ENCODE results near the gene RRN3. TPM values are rescaled to one million over a fixed set of nuclear protein-coding genes. Genes with fewer than 3 reads are reported as not detected.

The RRN3 gene
- total and polyA plus RNA-seq, 9 of the 15 experiments (the other 6 are each of a cell fraction or from before 2014, with no cell fraction given), result 22.2 to 49.5 (median 28.4) TPM

DNA sequence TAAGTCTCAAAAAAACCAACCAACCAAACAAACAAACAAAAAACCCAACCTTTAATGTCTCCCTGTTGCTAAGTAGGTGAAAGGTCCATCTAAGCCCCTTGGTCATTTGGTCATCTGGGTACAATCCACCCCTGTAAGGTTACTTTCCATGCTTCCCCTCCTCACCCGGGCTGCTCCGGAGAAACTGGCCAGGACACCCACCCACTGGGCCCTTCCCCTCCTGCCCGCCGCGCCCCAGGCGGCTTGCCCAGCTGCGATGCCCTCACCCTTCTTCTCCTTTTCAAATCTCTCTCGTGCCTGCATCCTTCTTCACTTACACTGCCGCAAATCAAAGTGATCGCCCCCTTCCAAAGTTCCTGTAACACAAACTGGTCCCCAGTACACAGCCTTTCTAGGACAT, 40.2 kb downstream of the RRN3 start:
- Histone ChIP-seq H3K9me3 (replicated peaks; ENCODE audit: control insufficient read depth, insufficient read depth, low read depth, low read length) (peaks cover 5% of the 10 kb centered on the region; the same call in 1 of the 2 replicates), H3K27me3 (ENCODE audit: control insufficient read depth in 2 of 2, insufficient read depth in 2 of 2, low read length in 2 of 2) (no peaks in the 10 kb centered on the region), H3K4me3 (no peak overlapping the region), H3K4me2 (ENCODE audit: insufficient read depth, low read length) (no peak overlapping the region), H3K9me1 (ENCODE audit: control insufficient read depth, insufficient read depth, low read length) (no peaks in the 10 kb centered on the region), H2AFZ (ENCODE audit: low read depth, low read length) (no peak overlapping the region), H3K36me3 (ENCODE audit: control insufficient read depth, insufficient read depth, low read length) (peaks cover 3% of the 10 kb centered on the region; the same call in 1 of the 3 replicates), H4K20me1 (replicated peaks; ENCODE audit: control insufficient read depth, insufficient read depth, low read length) (no peaks in the 10 kb centered on the region), H3K27ac (ENCODE audit: extremely low read depth, low read depth, low read length) (no peak overlapping the region), H3K79me2 (ENCODE audit: control insufficient read depth, insufficient read depth, low read length) (peaks cover 11% of the 10 kb centered on the region; the same call in 1 of the 3 replicates), H3K9ac (ENCODE audit: insufficient read depth in 1 of 2, low read depth in 2 of 2, low read length in 2 of 2) (no peak overlapping the region), H3K4me1 (replicated peaks in 1 of 2; ENCODE audit: control insufficient read depth in 2 of 2, insufficient read depth in 2 of 2, low read length in 2 of 2) (peaks cover 2 to 20% of the 10 kb centered on the region in 2 experiments; a peak in 3 of 5 replicates)
- DNase-seq (ENCODE audit: extremely low read depth in 1 of 4, low spot score in 3 of 4) (no peak), ATAC-seq (no peak), FAIRE-seq (no peak)
- CTCF ChIA-PET (ENCODE audit: low intra/inter-chr PET ratio), result no interaction called here
- WGBS (ENCODE audit: insufficient coverage, low coverage, missing lambda C conversion rate), result 88% methylated on average over 5 of the region's 10 CpGs
- intact Hi-C loops (cut with micrococcal nuclease), result no loop called here
- in situ Hi-C loops (cut with MboI), result loop anchor here (25.0 kb wide), 1 partner anchor 167 kb away; no protein-coding TSS in a partner anchor
- POLR2A ChIA-PET, result no interaction called here
- no TSS peak for BruUV-seq (replicated peaks)
- no peak for TF ChIP-seq HDAC1 (IDR thresholded peaks at IDR 0.05)
- TF ChIP-seq SP1 (CRISPR knock-in tag; IDR thresholded peaks at IDR 0.05), result no peak
- TF ChIP-seq, protein P1, sequence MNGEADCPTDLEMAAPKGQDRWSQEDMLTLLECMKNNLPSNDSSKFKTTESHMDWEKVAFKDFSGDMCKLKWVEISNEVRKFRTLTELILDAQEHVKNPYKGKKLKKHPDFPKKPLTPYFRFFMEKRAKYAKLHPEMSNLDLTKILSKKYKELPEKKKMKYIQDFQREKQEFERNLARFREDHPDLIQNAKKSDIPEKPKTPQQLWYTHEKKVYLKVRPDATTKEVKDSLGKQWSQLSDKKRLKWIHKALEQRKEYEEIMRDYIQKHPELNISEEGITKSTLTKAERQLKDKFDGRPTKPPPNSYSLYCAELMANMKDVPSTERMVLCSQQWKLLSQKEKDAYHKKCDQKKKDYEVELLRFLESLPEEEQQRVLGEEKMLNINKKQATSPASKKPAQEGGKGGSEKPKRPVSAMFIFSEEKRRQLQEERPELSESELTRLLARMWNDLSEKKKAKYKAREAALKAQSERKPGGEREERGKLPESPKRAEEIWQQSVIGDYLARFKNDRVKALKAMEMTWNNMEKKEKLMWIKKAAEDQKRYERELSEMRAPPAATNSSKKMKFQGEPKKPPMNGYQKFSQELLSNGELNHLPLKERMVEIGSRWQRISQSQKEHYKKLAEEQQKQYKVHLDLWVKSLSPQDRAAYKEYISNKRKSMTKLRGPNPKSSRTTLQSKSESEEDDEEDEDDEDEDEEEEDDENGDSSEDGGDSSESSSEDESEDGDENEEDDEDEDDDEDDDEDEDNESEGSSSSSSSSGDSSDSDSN (IDR thresholded peaks at IDR 0.05; ENCODE audit: borderline replicate concordance in 1 of 2, low read depth in 2 of 2, low read length in 2 of 2), result no peak
- no peak for TF ChIP-seq HOXB6 (CRISPR knock-in tag; IDR thresholded peaks at IDR 0.05; ENCODE audit: borderline replicate concordance)
- TF ChIP-seq, protein P2, sequence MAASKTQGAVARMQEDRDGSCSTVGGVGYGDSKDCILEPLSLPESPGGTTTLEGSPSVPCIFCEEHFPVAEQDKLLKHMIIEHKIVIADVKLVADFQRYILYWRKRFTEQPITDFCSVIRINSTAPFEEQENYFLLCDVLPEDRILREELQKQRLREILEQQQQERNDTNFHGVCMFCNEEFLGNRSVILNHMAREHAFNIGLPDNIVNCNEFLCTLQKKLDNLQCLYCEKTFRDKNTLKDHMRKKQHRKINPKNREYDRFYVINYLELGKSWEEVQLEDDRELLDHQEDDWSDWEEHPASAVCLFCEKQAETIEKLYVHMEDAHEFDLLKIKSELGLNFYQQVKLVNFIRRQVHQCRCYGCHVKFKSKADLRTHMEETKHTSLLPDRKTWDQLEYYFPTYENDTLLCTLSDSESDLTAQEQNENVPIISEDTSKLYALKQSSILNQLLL (CRISPR knock-in tag; IDR thresholded peaks at IDR 0.05; ENCODE audit: borderline replicate concordance), result no peak
- TF ChIP-seq RBM14 (IDR thresholded peaks at IDR 0.05; ENCODE audit: borderline replicate concordance, insufficient read depth, low read depth, low read length), result no peak
- TF ChIP-seq, protein P3, sequence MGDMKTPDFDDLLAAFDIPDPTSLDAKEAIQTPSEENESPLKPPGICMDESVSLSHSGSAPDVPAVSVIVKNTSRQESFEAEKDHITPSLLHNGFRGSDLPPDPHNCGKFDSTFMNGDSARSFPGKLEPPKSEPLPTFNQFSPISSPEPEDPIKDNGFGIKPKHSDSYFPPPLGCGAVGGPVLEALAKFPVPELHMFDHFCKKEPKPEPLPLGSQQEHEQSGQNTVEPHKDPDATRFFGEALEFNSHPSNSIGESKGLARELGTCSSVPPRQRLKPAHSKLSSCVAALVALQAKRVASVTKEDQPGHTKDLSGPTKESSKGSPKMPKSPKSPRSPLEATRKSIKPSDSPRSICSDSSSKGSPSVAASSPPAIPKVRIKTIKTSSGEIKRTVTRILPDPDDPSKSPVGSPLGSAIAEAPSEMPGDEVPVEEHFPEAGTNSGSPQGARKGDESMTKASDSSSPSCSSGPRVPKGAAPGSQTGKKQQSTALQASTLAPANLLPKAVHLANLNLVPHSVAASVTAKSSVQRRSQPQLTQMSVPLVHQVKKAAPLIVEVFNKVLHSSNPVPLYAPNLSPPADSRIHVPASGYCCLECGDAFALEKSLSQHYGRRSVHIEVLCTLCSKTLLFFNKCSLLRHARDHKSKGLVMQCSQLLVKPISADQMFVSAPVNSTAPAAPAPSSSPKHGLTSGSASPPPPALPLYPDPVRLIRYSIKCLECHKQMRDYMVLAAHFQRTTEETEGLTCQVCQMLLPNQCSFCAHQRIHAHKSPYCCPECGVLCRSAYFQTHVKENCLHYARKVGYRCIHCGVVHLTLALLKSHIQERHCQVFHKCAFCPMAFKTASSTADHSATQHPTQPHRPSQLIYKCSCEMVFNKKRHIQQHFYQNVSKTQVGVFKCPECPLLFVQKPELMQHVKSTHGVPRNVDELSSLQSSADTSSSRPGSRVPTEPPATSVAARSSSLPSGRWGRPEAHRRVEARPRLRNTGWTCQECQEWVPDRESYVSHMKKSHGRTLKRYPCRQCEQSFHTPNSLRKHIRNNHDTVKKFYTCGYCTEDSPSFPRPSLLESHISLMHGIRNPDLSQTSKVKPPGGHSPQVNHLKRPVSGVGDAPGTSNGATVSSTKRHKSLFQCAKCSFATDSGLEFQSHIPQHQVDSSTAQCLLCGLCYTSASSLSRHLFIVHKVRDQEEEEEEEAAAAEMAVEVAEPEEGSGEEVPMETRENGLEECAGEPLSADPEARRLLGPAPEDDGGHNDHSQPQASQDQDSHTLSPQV (IDR thresholded peaks at IDR 0.05), result no peak
- TF ChIP-seq KDM4B (IDR thresholded peaks at IDR 0.05; ENCODE audit: borderline replicate concordance in 2 of 2, low read depth in 1 of 2), result no peak
- TF ChIP-seq, protein P4, sequence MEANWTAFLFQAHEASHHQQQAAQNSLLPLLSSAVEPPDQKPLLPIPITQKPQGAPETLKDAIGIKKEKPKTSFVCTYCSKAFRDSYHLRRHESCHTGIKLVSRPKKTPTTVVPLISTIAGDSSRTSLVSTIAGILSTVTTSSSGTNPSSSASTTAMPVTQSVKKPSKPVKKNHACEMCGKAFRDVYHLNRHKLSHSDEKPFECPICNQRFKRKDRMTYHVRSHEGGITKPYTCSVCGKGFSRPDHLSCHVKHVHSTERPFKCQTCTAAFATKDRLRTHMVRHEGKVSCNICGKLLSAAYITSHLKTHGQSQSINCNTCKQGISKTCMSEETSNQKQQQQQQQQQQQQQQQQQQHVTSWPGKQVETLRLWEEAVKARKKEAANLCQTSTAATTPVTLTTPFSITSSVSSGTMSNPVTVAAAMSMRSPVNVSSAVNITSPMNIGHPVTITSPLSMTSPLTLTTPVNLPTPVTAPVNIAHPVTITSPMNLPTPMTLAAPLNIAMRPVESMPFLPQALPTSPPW (CRISPR knock-in tag; IDR thresholded peaks at IDR 0.05), result no peak
- TF ChIP-seq SRSF3 (IDR thresholded peaks at IDR 0.05; ENCODE audit: insufficient read depth, low read length), result no peak
